ENCODE results near the gene SLC49A3.

The SLC49A3 gene

DNA sequence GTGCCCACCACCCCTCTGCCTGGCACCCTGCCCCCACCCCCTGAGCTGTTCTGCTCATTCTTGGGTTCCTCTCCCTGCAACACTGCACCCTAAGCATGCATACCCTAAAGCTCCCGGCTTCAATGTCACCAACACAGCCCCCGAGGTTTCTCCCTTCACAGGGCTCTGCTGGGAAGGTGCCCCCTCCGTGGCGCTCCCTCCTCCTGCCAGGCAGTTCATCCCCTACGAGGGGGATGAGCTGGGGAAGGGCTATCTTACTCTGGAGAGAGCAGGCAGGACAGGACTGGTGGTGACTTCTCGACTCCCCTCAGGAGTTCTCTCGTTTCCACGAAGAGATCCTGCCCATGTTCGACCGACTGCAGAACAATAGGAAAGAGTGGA lies 21.4 kb downstream of the SLC49A3 start:
- no peak overlapping the region for H3K27ac ChIP-seq
- no peak overlapping the region for H3K4me3 ChIP-seq (ENCODE audit: low read depth in 1 of 2, low read length in 1 of 2)
- TF ChIP-seq, protein P1, sequence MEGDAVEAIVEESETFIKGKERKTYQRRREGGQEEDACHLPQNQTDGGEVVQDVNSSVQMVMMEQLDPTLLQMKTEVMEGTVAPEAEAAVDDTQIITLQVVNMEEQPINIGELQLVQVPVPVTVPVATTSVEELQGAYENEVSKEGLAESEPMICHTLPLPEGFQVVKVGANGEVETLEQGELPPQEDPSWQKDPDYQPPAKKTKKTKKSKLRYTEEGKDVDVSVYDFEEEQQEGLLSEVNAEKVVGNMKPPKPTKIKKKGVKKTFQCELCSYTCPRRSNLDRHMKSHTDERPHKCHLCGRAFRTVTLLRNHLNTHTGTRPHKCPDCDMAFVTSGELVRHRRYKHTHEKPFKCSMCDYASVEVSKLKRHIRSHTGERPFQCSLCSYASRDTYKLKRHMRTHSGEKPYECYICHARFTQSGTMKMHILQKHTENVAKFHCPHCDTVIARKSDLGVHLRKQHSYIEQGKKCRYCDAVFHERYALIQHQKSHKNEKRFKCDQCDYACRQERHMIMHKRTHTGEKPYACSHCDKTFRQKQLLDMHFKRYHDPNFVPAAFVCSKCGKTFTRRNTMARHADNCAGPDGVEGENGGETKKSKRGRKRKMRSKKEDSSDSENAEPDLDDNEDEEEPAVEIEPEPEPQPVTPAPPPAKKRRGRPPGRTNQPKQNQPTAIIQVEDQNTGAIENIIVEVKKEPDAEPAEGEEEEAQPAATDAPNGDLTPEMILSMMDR (IDR thresholded peaks at IDR 0.05), result no peak
- no peaks in the 10 kb centered on the region for H3K9me3 ChIP-seq
- peaks cover 4 to 10% of the 10 kb centered on the region in 2 experiments for H3K4me1 ChIP-seq (ENCODE audit: control insufficient read depth in 1 of 2, insufficient read depth in 1 of 2, low read depth in 1 of 2, low read length in 1 of 2)
- H3K27me3 ChIP-seq, result no peaks in the 10 kb centered on the region
- peaks cover 20% of the 10 kb centered on the region for H3K36me3 ChIP-seq

DNA sequence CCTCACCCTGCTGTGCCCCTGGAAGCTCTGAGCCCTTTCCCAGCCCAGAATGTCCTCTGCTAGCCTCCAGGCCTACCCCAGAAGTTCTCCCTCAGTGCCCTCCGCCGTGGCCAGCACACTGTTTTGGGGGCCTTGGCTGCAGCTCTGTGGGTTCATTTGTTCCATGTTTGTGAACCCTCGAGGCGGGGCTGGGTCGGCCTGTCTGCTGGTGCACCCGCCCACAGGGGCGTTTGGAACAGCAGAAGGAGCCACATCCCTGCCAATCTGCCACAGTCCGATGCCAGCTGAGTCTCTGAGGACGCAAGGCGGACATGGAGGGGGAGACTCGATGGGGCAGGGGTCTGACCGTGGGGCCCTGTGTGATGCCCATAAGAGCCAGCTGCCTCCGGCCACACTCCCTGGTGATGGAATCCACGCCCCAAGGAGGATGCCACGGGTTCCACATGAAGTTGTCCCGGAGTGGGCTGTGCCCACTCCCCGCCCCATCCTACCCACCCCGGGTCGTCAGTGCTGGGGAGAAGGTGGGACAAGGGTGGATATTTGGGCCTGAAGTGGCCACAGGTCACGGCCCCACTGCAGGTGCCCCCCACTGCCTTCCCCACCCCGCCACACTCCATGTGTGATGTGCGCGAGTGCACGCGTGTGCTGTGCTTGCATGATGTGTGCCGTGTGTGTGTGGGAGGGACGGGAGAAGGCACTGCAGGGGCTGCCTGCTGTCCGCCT lies 22.0 kb downstream of the SLC49A3 start:
- no peaks in the 10 kb centered on the region for H3K9me3 ChIP-seq
- H3K4me3 ChIP-seq (ENCODE audit: low read depth in 1 of 2, low read length in 1 of 2), result no peak overlapping the region
- no peak overlapping the region for H3K27ac ChIP-seq
- H3K27me3 ChIP-seq, result no peaks in the 10 kb centered on the region
- peaks cover 17% of the 10 kb centered on the region for H3K36me3 ChIP-seq
- TF ChIP-seq, protein P1 (IDR thresholded peaks at IDR 0.05), result no peak
- H3K4me1 ChIP-seq (ENCODE audit: control insufficient read depth in 1 of 2, insufficient read depth in 1 of 2, low read depth in 1 of 2, low read length in 1 of 2), result peaks cover 4 to 10% of the 10 kb centered on the region in 2 experiments

GRCh38 chr4:666436-666810 lies 22.5 kb downstream of the SLC49A3 start:
- H3K4me1 ChIP-seq (ENCODE audit: control insufficient read depth in 1 of 2, insufficient read depth in 1 of 2, low read depth in 1 of 2, low read length in 1 of 2), result peaks cover 4 to 10% of the 10 kb centered on the region in 2 experiments
- TF ChIP-seq, protein P1 (IDR thresholded peaks at IDR 0.05), result no peak
- H3K27me3 ChIP-seq, result no peaks in the 10 kb centered on the region
- no peak overlapping the region for H3K27ac ChIP-seq
- peaks cover 11% of the 10 kb centered on the region for H3K36me3 ChIP-seq
- no peaks in the 10 kb centered on the region for H3K9me3 ChIP-seq
- H3K4me3 ChIP-seq (ENCODE audit: low read depth in 1 of 2, low read length in 1 of 2), result no peak overlapping the region

- peaks cover 6% of the 10 kb centered on the region for H3K36me3 ChIP-seq
- no peaks in the 10 kb centered on the region for H3K9me3 ChIP-seq
- H3K27ac ChIP-seq, result no peak overlapping the region
- H3K27me3 ChIP-seq, result no peaks in the 10 kb centered on the region
- peaks cover 4 to 10% of the 10 kb centered on the region in 2 experiments for H3K4me1 ChIP-seq (ENCODE audit: control insufficient read depth in 1 of 2, insufficient read depth in 1 of 2, low read depth in 1 of 2, low read length in 1 of 2)
- TF ChIP-seq, protein P1 (IDR thresholded peaks at IDR 0.05), result no peak
- no peak overlapping the region for H3K4me3 ChIP-seq (ENCODE audit: low read depth in 1 of 2, low read length in 1 of 2)
These were observed 23.1 kb downstream of the SLC49A3 start for GRCh38 chr4:665751-666435.

GRCh38 chr4:665381-665750 lies 23.6 kb downstream of the SLC49A3 start:
- no peaks in the 10 kb centered on the region for H3K9me3 ChIP-seq
- no peak overlapping the region for H3K27ac ChIP-seq
- peaks cover 4 to 10% of the 10 kb centered on the region in 2 experiments for H3K4me1 ChIP-seq (ENCODE audit: control insufficient read depth in 1 of 2, insufficient read depth in 1 of 2, low read depth in 1 of 2, low read length in 1 of 2)
- H3K36me3 ChIP-seq, result peaks cover under 1% of the 10 kb centered on the region
- no peak overlapping the region for H3K4me3 ChIP-seq (ENCODE audit: low read depth in 1 of 2, low read length in 1 of 2)
- H3K27me3 ChIP-seq, result no peaks in the 10 kb centered on the region
- TF ChIP-seq, protein P1 (IDR thresholded peaks at IDR 0.05), result no peak
